ENCODE measurements around the gene SLC38A9.
"Not testable (repeated sequence)": the region's sequence is repeated elsewhere in the genome, so short reads cannot be mapped to it uniquely, and the experiment has no call there.

The SLC38A9 gene

GRCh38 chr5:55712023-55712859 is at the start of gene SLC38A9:
SLC38A9 (minus strand) TSS chr5:55712324; CDS start chr5:55697958, 14,366 bp downstream.
- peak; percentile 70 for DNase-seq

- not testable (repeated sequence) for DNase-seq
These were observed 49.6 kb upstream of the SLC38A9 start for GRCh38 chr5:55761721-55762120.

- no peak for DNase-seq
These were observed 46.6 kb upstream of the SLC38A9 start for GRCh38 chr5:55758714-55759113.

- DNase-seq: no peak
These were observed 46.1 kb upstream of the SLC38A9 start for GRCh38 chr5:55758231-55758630.

- no peak for DNase-seq
These were observed 38.4 kb upstream of the SLC38A9 start for GRCh38 chr5:55750499-55750898.

GRCh38 chr5:55750063-55750462 is 37.9 kb upstream of the SLC38A9 start:
- DNase-seq: no peak

- no peak for DNase-seq
These were observed 37.3 kb upstream of the SLC38A9 start for GRCh38 chr5:55749387-55749786.

- DNase-seq: no peak
These were observed 35.7 kb upstream of the SLC38A9 start for GRCh38 chr5:55747778-55748318.

- DNase-seq: no peak
These were observed 30.7 kb upstream of the SLC38A9 start for GRCh38 chr5:55742778-55743177.

- DNase-seq: no peak
These were observed 25.7 kb upstream of the SLC38A9 start, which contains the start of gene DDX4 for GRCh38 chr5:55737793-55738192. DDX4 (plus strand) TSS chr5:55738061; CDS start chr5:55738964, 903 bp downstream.

- DNase-seq: no peak
These were observed 22.5 kb upstream of the SLC38A9 start for GRCh38 chr5:55734658-55735057.

- no peak for DNase-seq
These were observed 20.5 kb upstream of the SLC38A9 start for GRCh38 chr5:55732585-55732984.

GRCh38 chr5:55731848-55732247 is 19.7 kb upstream of the SLC38A9 start:
- no peak for DNase-seq

- DNase-seq: no peak
These were observed 12.2 kb upstream of the SLC38A9 start for GRCh38 chr5:55724281-55724680.

- DNase-seq: no peak
These were observed 8.1 kb upstream of the SLC38A9 start for GRCh38 chr5:55720188-55720703.

GRCh38 chr5:55719026-55719425 is 6.9 kb upstream of the SLC38A9 start:
- DNase-seq: not testable (repeated sequence)

GRCh38 chr5:55715519-55716078 is 3.5 kb upstream of the SLC38A9 start:
- DNase-seq: no peak

- no peak for DNase-seq
These were observed 2.6 kb upstream of the SLC38A9 start for GRCh38 chr5:55714749-55715148.

- DNase-seq: no peak
These were observed 2.2 kb upstream of the SLC38A9 start for GRCh38 chr5:55714339-55714738.

GRCh38 chr5:55713871-55714270 is 1.7 kb upstream of the SLC38A9 start:
- no peak for DNase-seq

GRCh38 chr5:55711507-55712022 is 559 bp downstream of the SLC38A9 start:
- DNase-seq: no peak

GRCh38 chr5:55708732-55709131 is 3.4 kb downstream of the SLC38A9 start:
- DNase-seq: no peak

GRCh38 chr5:55706230-55706629 is 5.9 kb downstream of the SLC38A9 start:
- no peak for DNase-seq

All from DMS153 (cell line).